Measurements from ENCODE around the gene EFCAB6. TPM values are rescaled to one million over a fixed set of nuclear protein-coding genes. Genes with fewer than 3 reads are reported as not detected.

EFCAB6 gene
- total and polyA plus RNA-seq, 4 donors = 0.14 to 2.1 (median 0.53) TPM

DNA sequence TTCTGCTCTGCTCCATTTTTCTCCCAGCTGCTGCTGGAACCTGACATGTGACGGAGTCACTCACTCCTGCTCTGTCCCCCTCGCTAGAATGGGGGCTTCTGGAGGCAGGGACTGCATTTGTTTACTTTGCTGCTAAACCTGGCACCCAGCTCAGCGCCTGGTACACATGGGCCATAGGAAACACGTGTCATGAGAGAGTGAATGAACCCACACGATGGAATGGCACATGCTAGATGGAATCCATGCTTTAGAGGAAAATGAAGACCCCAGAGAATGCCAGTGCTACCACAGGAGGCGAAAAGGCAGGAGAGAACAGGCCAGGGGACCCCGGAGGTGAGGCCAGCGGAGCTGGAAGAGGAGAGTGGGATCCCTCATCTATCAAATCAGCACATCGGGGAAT, 239.4 kb downstream of the EFCAB6 start:
- Histone ChIP-seq H3K4me1 (ENCODE audit: control insufficient read depth in 4 of 4, insufficient read depth in 4 of 4, low read length in 3 of 4) (no peaks in the 10 kb centered on the region), H3K27ac (ENCODE audit: low read depth in 1 of 2, low read length in 2 of 2) (no peak overlapping the region), H3K9me3 (ENCODE audit: control insufficient read depth in 4 of 4, low read length in 3 of 4) (no peaks in the 10 kb centered on the region), H3K27me3 (ENCODE audit: control insufficient read depth in 4 of 4, insufficient read depth in 4 of 4, low read length in 3 of 4) (no peaks in the 10 kb centered on the region), H3K36me3 (ENCODE audit: control insufficient read depth in 4 of 4, insufficient read depth in 3 of 4, low read depth in 1 of 4, low read length in 3 of 4) (no peaks in the 10 kb centered on the region), H3K9ac (ENCODE audit: low read depth in 1 of 2, low read length in 2 of 2) (no peak overlapping the region), H3K4me3 (ENCODE audit: low read depth in 1 of 3, low read length in 3 of 3) (no peak overlapping the region)
- DNase-seq (ENCODE audit: low spot score) = no peak
- 86% methylated on average over 9 of the region's 9 CpGs for WGBS
- no peak for TF ChIP-seq SP1 (IDR thresholded peaks at IDR 0.05)
- no peak for TF ChIP-seq FOXA1 (IDR thresholded peaks at IDR 0.05)
- TF ChIP-seq FOXA2 (IDR thresholded peaks at IDR 0.05) = no peak
- TF ChIP-seq YY1 (IDR thresholded peaks at IDR 0.05) = no peak

- no peaks in the 10 kb centered on the region for H3K9me3 ChIP-seq (ENCODE audit: control insufficient read depth in 4 of 4, low read length in 3 of 4)
- H3K27me3 ChIP-seq (ENCODE audit: control insufficient read depth in 4 of 4, insufficient read depth in 4 of 4, low read length in 3 of 4) = no peaks in the 10 kb centered on the region
- no peaks in the 10 kb centered on the region for H3K36me3 ChIP-seq (ENCODE audit: control insufficient read depth in 4 of 4, insufficient read depth in 3 of 4, low read depth in 1 of 4, low read length in 3 of 4)
- no peak overlapping the region for H3K9ac ChIP-seq (ENCODE audit: low read depth in 1 of 2, low read length in 2 of 2)
- DNase-seq (ENCODE audit: low spot score) = no peak
- no peaks in the 10 kb centered on the region for H3K4me1 ChIP-seq (ENCODE audit: control insufficient read depth in 4 of 4, insufficient read depth in 4 of 4, low read length in 3 of 4)
- no peak overlapping the region for H3K27ac ChIP-seq (ENCODE audit: low read depth in 1 of 2, low read length in 2 of 2)
- WGBS = 85% methylated on average over 4 of the region's 4 CpGs
- TF ChIP-seq NR2F2 (IDR thresholded peaks at IDR 0.05) (no peak), FOXA1 (IDR thresholded peaks at IDR 0.05) (no peak), YY1 (IDR thresholded peaks at IDR 0.05) (no peak), HNF4A (conservative IDR thresholded peaks at IDR 0.05) (no peak)
- H3K4me3 ChIP-seq (ENCODE audit: low read depth in 1 of 3, low read length in 3 of 3) = no peak overlapping the region
Observed at GRCh38 chr22:43571181-43571580, 240.9 kb downstream of the EFCAB6 start.

DNA sequence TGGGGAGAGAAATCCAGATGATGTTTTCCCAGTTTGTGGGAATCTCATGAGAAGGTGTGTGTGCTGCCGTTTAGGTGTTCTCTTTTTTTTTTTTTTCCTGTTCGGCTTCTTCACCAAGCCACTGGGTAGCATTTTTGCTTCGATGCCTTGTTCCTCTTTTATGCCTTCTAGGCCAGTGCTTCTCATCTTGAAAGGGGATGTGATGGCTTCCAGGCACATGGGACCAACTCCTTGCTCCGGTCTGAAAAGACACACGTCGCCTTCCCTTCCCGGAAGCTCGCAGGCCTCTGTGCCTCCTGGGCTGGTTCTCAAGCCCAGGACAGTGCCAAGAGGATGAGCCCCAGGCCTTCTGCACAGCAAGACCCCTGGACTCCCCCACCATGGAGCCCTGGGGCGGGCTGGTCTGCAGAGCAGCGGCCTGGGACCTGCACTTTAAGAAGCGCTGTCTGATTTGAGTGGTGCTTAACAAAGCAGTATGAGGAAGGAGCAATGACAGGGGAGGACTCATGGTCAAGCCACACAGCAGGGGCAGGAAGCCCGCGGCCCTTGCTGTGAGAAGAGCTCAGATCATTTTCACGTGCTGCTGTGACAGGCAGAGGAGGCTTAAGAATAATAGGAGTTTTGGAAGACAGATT, 241.5 kb downstream of the EFCAB6 start:
- no peak overlapping the region for H3K9ac ChIP-seq (ENCODE audit: low read depth in 1 of 2, low read length in 2 of 2)

More for the DNA sequence above, 241.5 kb downstream of the EFCAB6 start:
- Histone ChIP-seq H3K9me3 (ENCODE audit: control insufficient read depth in 4 of 4, low read length in 3 of 4) (no peaks in the 10 kb centered on the region), H3K36me3 (ENCODE audit: control insufficient read depth in 4 of 4, insufficient read depth in 3 of 4, low read depth in 1 of 4, low read length in 3 of 4) (no peaks in the 10 kb centered on the region), H3K4me1 (ENCODE audit: control insufficient read depth in 4 of 4, insufficient read depth in 4 of 4, low read length in 3 of 4) (no peaks in the 10 kb centered on the region), H3K27me3 (ENCODE audit: control insufficient read depth in 4 of 4, insufficient read depth in 4 of 4, low read length in 3 of 4) (no peaks in the 10 kb centered on the region), H3K4me3 (ENCODE audit: low read depth in 1 of 3, low read length in 3 of 3) (no peak overlapping the region), H3K27ac (ENCODE audit: low read depth in 1 of 2, low read length in 2 of 2) (no peak overlapping the region)
- 69% methylated on average over 14 of the region's 14 CpGs for WGBS
- no peak for TF ChIP-seq NR2F2 (IDR thresholded peaks at IDR 0.05)
- TF ChIP-seq, protein P1, sequence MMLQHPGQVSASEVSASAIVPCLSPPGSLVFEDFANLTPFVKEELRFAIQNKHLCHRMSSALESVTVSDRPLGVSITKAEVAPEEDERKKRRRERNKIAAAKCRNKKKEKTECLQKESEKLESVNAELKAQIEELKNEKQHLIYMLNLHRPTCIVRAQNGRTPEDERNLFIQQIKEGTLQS (IDR thresholded peaks at IDR 0.05) = no peak
- no peak for TF ChIP-seq HNF4A (conservative IDR thresholded peaks at IDR 0.05)
- TF ChIP-seq TAF1 (conservative IDR thresholded peaks at IDR 0.05) = no peak
- no peak for TF ChIP-seq JUND (IDR thresholded peaks at IDR 0.05)
- TF ChIP-seq FOXA2 (IDR thresholded peaks at IDR 0.05) = no peak
- no peak for TF ChIP-seq RXRA (IDR thresholded peaks at IDR 0.05)
- TF ChIP-seq, protein P2, sequence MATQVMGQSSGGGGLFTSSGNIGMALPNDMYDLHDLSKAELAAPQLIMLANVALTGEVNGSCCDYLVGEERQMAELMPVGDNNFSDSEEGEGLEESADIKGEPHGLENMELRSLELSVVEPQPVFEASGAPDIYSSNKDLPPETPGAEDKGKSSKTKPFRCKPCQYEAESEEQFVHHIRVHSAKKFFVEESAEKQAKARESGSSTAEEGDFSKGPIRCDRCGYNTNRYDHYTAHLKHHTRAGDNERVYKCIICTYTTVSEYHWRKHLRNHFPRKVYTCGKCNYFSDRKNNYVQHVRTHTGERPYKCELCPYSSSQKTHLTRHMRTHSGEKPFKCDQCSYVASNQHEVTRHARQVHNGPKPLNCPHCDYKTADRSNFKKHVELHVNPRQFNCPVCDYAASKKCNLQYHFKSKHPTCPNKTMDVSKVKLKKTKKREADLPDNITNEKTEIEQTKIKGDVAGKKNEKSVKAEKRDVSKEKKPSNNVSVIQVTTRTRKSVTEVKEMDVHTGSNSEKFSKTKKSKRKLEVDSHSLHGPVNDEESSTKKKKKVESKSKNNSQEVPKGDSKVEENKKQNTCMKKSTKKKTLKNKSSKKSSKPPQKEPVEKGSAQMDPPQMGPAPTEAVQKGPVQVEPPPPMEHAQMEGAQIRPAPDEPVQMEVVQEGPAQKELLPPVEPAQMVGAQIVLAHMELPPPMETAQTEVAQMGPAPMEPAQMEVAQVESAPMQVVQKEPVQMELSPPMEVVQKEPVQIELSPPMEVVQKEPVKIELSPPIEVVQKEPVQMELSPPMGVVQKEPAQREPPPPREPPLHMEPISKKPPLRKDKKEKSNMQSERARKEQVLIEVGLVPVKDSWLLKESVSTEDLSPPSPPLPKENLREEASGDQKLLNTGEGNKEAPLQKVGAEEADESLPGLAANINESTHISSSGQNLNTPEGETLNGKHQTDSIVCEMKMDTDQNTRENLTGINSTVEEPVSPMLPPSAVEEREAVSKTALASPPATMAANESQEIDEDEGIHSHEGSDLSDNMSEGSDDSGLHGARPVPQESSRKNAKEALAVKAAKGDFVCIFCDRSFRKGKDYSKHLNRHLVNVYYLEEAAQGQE (IDR thresholded peaks at IDR 0.05) = no peak
- TF ChIP-seq RAD21 (IDR thresholded peaks at IDR 0.05) = no peak
- TF ChIP-seq EGR1 (IDR thresholded peaks at IDR 0.05; ENCODE audit: low read depth in 2 of 2) = no peak
- DNase-seq (ENCODE audit: low spot score) = no peak
